HG02884 (cell line): ENCODE measurements around the gene TRPM3.
"Not testable (repeated sequence)": the region's sequence is repeated elsewhere in the genome, so short reads cannot be mapped to it uniquely, and the experiment has no call there.

ENCODE experiments used
- ATAC-seq: cut with Tn5 transposase; IDR thresholded peaks from one replicate; pipeline ENCODE4 v1.9.1; 2021; ENCODE audit warnings: mild to moderate bottlenecking, moderate library complexity; ENCODE audit not compliant: unreplicated experiment

The TRPM3 gene

DNA sequence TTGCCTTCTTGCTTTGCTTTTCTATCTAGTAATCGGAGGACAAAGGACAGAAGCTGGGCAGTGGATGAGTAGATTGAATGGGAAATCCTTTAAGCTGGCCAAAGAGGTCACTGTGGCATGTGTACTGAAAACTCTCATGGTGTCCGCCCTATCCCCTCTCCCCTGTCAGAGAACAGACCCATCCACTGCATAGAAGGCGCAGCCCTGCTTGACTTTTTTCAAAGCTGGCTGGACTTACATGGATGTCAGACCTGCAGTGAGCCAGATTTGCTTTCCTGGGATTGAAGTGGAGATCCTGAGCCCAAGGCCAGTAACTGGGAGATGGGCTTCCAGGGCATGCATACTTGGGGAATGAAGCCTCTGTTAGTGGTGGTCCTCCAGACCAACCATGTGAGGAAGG lies 329.5 kb downstream of the TRPM3 start:
- no peak for ATAC-seq

DNA sequence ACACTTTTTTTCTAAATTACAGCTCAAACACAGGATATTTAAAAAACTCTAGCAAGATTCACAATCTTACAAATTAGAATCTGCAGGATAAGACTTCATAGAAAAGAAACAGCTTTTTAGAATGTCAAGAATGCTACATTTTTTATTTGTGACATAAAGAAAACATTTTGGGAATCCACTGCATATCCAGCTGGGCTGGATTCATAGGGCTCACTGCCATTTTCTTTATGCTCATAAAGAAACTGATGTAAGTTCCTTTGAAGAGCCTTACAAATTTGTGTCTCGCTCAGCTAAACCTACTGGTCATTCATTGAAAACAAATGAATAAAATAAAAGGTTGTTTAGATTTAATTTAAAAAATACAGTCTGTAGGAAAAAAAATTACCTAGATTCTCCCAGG lies 332.3 kb downstream of the TRPM3 start:
- ATAC-seq, result no peak

GRCh38 chr9:70784456-70784855 lies 337.0 kb downstream of the TRPM3 start:
- ATAC-seq, result no peak

- no peak for ATAC-seq
Observed at GRCh38 chr9:70778568-70778967, 342.9 kb downstream of the TRPM3 start.

DNA sequence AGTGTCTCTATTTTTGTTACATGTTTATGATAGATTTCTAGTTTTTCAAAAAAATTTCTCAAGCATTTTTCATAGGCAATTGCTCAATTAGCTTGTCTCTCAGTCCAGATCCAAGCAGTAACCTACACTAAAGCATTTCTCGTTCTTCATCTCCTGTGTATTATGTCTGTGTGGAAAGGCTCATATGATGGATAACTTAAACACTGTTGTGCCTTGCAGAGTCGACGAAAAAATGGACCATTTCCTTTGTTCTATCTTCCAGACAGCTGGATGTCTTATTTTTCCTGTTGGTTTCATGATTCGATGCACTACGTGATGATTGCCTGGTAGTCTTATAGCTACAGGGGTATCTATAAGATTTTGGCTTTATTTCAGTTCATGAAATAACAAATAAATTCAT lies 347.8 kb downstream of the TRPM3 start:
- no peak for ATAC-seq

DNA sequence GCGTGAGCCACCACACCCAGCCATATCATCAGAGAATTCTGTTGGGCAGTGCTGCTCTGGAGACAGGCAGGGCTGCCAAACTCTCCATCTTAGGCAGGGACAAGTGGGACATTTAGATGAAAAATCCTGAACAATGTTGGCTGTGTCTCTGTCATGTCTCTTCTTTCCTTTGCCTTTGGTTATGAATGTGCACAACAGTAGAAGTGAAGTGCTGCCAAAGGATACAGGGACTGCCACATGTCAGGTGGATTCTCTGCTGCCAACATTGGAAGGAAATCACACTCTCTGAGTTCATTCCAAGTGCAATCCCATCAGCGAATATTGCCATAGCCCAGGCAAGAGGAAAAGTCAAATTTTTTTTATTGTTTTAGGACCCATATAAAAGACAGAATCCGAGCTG lies 348.8 kb downstream of the TRPM3 start:
- ATAC-seq, result no peak

DNA sequence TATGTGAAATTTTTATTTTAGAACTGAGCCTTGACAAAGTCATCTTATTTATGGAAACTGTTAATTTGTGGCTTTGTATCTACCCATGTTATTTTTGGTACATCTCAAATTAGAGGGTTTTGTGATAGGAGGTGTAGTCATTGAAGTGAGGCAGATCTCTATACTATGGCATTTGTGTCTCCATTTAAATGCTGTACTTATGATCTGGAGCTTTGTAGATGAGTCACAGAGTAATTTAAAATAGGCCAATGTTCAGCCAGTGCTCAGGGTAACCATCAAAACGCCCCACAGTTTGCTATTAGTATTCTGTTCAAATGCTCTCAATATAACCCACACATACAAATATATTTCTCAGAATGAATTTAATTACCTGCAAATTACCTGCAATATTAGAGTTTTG lies 355.5 kb downstream of the TRPM3 start:
- ATAC-seq, result no peak

GRCh38 chr9:70761139-70761670 lies 360.2 kb downstream of the TRPM3 start:
- no peak for ATAC-seq

DNA sequence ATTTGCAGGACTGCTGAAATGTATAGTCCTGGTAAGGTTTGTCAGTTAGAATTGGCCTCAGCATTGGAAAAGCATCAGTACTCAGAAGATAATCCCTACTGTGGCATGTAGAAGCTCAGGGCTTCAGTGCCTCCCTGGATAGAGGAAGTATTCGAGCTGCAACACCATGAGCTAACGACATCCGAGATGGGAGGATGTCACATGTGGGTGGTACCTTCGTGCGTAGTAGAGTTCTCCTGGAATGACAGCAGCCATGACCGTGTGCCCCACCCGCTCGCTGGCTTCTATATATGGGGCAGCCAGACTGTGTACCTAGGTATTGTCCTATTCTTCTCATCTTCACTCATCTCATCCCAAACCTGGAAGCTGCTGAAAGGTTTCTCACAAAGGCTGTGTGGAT lies 361.2 kb downstream of the TRPM3 start:
- no peak for ATAC-seq

DNA sequence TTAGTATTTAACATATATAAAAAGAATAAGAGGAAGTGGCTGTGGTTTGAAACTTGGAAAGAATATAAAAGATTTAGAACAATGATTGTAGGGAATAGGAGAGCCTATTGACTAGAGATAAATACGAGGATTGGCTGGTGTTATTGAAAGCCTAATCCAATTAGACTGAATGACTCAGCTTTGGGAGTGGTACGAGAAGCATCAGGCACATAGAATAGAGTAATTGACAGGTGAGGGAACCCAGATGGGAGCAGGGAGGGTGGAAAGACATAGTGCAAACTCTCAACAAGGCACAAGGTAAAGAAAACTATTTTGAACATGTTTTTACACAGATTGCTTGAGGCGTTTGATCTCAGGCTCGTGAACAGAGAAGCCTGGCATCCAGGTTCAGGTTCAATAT lies 368.1 kb downstream of the TRPM3 start:
- no peak for ATAC-seq

DNA sequence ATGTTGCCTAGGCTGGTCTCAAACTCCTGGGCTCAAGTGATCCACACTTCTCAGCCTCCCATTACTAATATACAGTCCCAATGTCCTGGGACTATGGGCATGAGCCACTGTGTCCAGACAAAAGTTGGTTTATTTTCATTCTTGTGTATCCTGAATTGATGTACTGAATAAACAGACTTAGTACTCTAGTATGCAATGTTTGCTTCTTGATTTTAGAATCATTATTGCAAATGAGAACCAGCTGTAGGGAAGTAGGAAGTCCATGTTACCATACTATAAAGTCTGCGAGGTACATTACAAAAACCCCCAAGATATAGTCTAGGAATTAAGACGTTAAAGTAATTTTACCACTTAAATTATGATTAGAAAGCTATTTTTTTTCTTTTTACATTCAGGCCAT lies 372.4 kb downstream of the TRPM3 start:
- ATAC-seq, result no peak

DNA sequence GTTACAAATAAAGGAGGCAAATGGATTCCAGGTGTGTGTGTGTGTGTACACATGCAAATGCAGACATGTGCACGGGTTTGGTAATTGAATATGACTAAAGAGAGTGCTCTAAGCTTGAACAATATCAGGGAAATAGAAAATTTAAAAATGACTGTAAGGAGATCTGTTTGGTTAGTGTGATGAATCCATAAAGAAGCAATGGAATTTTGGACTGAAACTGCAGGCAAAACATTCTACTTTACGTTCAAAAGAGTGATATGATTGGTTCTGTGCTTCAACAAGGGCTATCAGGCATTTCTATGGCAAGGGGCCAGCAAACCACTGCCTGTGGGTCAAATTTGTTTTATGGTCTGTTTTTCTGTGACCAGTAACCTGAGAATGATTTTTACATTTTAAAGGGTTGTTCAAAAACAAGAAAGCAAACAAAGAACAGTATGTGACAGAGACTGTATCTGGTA lies 374.1 kb downstream of the TRPM3 start:
- ATAC-seq, result no peak

- no peak for ATAC-seq
Observed at GRCh38 chr9:70746760-70747159, 374.7 kb downstream of the TRPM3 start.

DNA sequence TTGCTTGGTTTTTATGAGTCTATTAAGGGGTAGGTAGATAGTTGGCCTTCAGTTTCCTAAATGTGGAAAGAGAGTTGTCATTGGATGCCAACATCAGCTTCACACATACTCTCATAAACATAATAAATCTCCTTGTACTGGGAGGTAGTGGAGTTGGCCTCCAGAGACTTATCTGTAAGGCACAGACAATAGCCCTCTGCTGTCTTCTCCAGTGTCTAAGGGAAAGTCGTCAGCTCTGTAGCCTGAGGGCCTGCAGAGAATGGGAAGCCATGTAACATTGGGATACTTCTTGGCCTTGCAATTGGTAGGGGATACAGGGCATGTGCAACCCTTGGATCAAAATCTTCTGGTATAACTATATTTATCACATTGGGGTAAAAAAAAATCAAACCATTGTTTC lies 375.1 kb downstream of the TRPM3 start:
- ATAC-seq, result no peak

GRCh38 chr9:70724794-70725193 lies 396.6 kb downstream of the TRPM3 start:
- not testable (repeated sequence) for ATAC-seq

- ATAC-seq, result not testable (repeated sequence)
Observed at GRCh38 chr9:70724025-70724424, 397.4 kb downstream of the TRPM3 start.

DNA sequence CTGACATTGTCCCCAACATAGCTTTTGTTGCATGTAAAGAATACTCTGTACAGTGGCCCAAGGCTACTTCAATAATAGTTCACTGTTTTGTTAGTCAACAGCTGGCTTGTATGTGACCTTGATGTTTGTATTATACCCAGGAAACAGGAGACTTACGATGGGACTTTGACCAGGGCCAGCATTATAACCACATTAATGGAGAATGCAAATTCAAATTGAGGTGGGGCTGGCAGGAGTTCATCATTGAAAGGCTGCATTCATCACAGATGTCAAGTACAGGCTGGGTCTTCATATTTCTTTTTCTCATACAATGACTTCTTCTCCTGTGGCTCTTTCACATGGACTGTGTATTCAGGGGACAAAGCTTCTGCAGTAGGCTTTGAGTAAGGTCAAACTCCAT lies 414.6 kb downstream of the TRPM3 start:
- not testable (repeated sequence) for ATAC-seq

- no peak for ATAC-seq
Observed at GRCh38 chr9:70701163-70701562, 420.3 kb downstream of the TRPM3 start.

DNA sequence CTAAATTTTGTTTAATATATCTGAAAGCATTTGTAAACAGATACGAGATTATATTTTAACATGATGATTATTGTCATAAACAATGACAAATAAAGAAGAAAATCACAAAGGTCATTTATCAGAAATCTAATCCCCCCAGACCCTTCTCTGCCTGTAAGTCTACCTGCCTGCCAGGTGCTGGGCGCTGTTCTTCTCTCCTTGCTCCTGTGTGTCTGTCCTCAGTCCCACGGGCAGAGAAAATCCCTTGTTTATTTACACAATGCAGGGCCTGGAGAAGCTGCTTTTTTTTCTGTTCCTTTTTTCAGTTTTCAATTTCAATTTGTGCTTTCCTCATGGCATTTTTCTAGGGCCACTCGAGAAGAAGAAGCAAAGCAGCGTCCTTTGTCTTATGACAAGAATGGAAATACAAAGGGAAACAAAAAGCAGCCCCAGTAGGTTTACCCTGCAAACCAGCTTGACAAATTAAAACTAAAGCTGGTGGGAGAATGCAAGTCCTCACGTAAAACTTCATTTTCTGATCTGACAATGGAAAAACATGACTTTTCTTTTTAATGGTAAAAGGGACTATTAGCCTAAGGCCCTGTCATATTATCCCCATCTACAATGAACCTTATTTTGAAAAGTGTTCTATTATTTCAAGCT lies 424.6 kb downstream of the TRPM3 start:
- no peak for ATAC-seq

DNA sequence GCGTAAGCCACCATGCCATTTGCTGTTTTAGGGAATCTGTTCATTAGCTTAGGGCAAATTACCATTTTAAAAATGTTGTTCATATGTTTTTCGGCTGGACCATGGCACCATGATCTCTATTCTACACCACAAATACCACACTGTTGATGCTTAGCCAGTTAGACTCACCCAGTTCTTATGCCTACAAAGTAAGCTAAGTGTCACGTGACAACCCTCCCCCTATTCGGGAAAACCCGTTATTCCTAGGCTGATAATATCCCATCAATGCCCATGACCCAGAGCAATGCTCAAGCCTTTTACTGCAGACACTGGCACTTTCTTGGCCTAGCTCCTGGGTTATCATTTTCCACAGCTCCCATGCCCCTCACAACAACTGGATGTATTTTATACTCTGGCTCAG lies 426.7 kb downstream of the TRPM3 start:
- ATAC-seq, result no peak

- no peak for ATAC-seq
Observed at GRCh38 chr9:70693186-70693585, 428.2 kb downstream of the TRPM3 start.

DNA sequence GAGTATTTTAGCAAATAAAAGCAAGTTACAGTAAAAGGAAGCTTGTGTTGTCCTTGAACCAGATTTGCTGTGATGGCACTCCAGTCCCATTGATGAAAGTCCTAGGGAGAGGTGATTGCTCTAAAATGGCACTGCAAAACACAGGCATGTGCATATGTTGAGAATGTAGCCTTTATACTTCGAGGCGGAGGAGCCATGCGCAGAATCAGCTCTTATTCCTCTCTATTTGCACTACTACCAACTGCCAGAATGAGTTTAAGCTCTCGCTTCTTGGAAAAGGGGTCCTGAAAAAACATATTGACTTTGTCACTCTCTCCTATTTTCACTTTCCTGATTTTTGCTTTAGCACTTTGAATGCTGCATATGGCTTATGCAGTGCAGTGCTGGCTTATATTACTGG lies 429.0 kb downstream of the TRPM3 start:
- ATAC-seq, result no peak

- no peak for ATAC-seq
Observed at GRCh38 chr9:70688704-70689103, 432.7 kb downstream of the TRPM3 start.
